GM12878 (cell line): ENCODE results near the gene TXNIP. TPM values are rescaled to one million over a fixed set of nuclear protein-coding genes. Genes with fewer than 3 reads are reported as not detected.
A peak's percentile ranks its signal among the peaks of the same experiment; 100 is the strongest.

Experiments
- ATAC-seq: fragments of 200-7000 bp; cut with Tn5 transposase; 3 replicates; pipeline ENCODE4 v1.9.1; 2020; ENCODE audit warnings: mild to moderate bottlenecking, moderate library complexity
- BruUV-seq: library from RNA; stranded (reverse); fragments of 400-500 nt; replicated peaks from 2 replicates; lab custom pipeline; 2021; lab: Mats Ljungman, UMichigan
- CTCF ChIA-PET: fragments of 300-600 bp; sonication (Branson Sonifier 250); formaldehyde crosslinking; extraction: SDS; loops from one replicate; lab custom pipeline; 2021; ENCODE audit warnings: inconsistent platforms; lab: Yijun Ruan, JAX
- POLR2A ChIA-PET: fragments of 350-600 bp; formaldehyde crosslinking; extraction: SDS; loops from one replicate; lab custom pipeline; 2021; ENCODE audit warnings: inconsistent platforms; lab: Charles Lee
- RAD21 ChIA-PET: fragments of 300-600 bp; sonication (Branson Sonifier 250); formaldehyde crosslinking; loops from one replicate; lab custom pipeline; 2023; ENCODE audit warnings: antibody characterized with exemption; ENCODE audit not compliant: unreplicated experiment; lab: Charles Lee
- SMC1A ChIA-PET: fragments of 300-600 bp; sonication (Branson Sonifier 250); formaldehyde crosslinking; loops from one replicate; lab custom pipeline; 2023; ENCODE audit not compliant: unreplicated experiment, uncharacterized antibody; lab: Charles Lee
- DNase-seq: peaks from one replicate; pipeline ENCODE4 v3.0.0-alpha.2; 2011; ENCODE audit warnings: low read depth, low spot score
- FAIRE-seq: peaks from 3 replicates; lab custom pipeline; 2011; peaks lifted over from hg19 to GRCh38; lab: Jason Lieb, UNC
- H2AFZ ChIP-seq: 2 replicates; pipeline ENCODE4 v1.6.0; 2011; ENCODE audit warnings: low read depth, low read length, control low read depth; ENCODE audit not compliant: control insufficient read depth
- H3K27ac ChIP-seq: 2 replicates; pipeline ENCODE4 v1.5.1; 2011; ENCODE audit warnings: control low read depth; ENCODE audit not compliant: control insufficient read depth, insufficient read depth
- H3K27me3 ChIP-seq, 2 experiments: replicated peaks in 1 of 2; 2 replicates each; pipeline versions ENCODE4 v1.6.0 to v1.6.1; 2011; ENCODE audit warnings: low read length in 1 of 2; ENCODE audit not compliant: control insufficient read depth in 2 of 2, insufficient read depth in 2 of 2
- H3K36me3 ChIP-seq, 2 experiments: 2 replicates each; pipeline ENCODE4 v1.5.1; 2011; ENCODE audit warnings: low read length in 1 of 2; ENCODE audit not compliant: control insufficient read depth in 2 of 2, insufficient read depth in 2 of 2
- H3K4me1 ChIP-seq: 2 replicates; pipeline ENCODE4 v1.6.1; 2011; ENCODE audit warnings: mild to moderate bottlenecking, low read length, moderate library complexity, mixed read lengths; ENCODE audit not compliant: control insufficient read depth, insufficient read depth
- H3K4me2 ChIP-seq: 2 replicates; pipeline ENCODE4 v1.6.0; 2011; ENCODE audit warnings: control low read depth; ENCODE audit not compliant: control insufficient read depth, insufficient read depth
- H3K4me3 ChIP-seq: fragments of 200-600 bp; sonication (generic); 2 replicates; pipeline ENCODE4 v1.5.1; 2016
- H3K79me2 ChIP-seq: 2 replicates; pipeline ENCODE4 v1.6.0; 2011; ENCODE audit warnings: low read length; ENCODE audit not compliant: control insufficient read depth, insufficient read depth
- H3K9ac ChIP-seq: 2 replicates; pipeline ENCODE4 v1.8.0; 2011; ENCODE audit warnings: low read length, control low read depth, mixed read lengths; ENCODE audit not compliant: control insufficient read depth, insufficient read depth
- H3K9me3 ChIP-seq: replicated peaks from 3 replicates; pipeline ENCODE4 v1.5.1; 2011; ENCODE audit warnings: mild to moderate bottlenecking, low read length; ENCODE audit not compliant: control insufficient read depth, insufficient read depth
- H4K20me1 ChIP-seq: 2 replicates; pipeline ENCODE4 v1.6.0; 2011; ENCODE audit not compliant: control insufficient read depth, insufficient read depth
- BHLHE40 ChIP-seq, 2 experiments: fragments of 450-650 bp in 1 of 2; IDR thresholded peaks; 2 replicates each; pipeline ENCODE4 v1.6.1; 2011 to 2017; ENCODE audit warnings: low read depth in 2 of 2, borderline replicate concordance in 1 of 2, improper control_type of control experiment in 1 of 2, low read length in 1 of 2, mild to moderate bottlenecking in 1 of 2
- CBFB ChIP-seq: IDR thresholded peaks from 2 replicates; pipeline ENCODE4 v1.6.1; 2016; ENCODE audit warnings: antibody characterized with exemption, low read depth
- CHD2 ChIP-seq: IDR thresholded peaks from 2 replicates; pipeline ENCODE4 v1.6.1; 2011; ENCODE audit warnings: low read depth, low read length, improper control_type of control experiment, borderline replicate concordance
- CHD4 ChIP-seq: fragments of 200-600 bp; sonication (generic); IDR thresholded peaks from 2 replicates; pipeline ENCODE4 v1.6.1; 2016; ENCODE audit warnings: mild to moderate bottlenecking
- ESRRA ChIP-seq: IDR thresholded peaks from 2 replicates; pipeline ENCODE4 v1.6.1; 2012; ENCODE audit warnings: mild to moderate bottlenecking, low read length, improper control_type of control experiment
- FOXM1 ChIP-seq: IDR thresholded peaks from 2 replicates; pipeline ENCODE4 v1.6.1; 2012; ENCODE audit warnings: low read depth, mild to moderate bottlenecking, inconsistent platforms, low read length, moderate library complexity
- IRF5 ChIP-seq: fragments of 450-650 bp; IDR thresholded peaks from 2 replicates; pipeline ENCODE4 v1.6.1; 2017; ENCODE audit warnings: borderline replicate concordance
- PML ChIP-seq: IDR thresholded peaks from 2 replicates; pipeline ENCODE4 v1.6.1; 2012; ENCODE audit warnings: low read length, inconsistent platforms
- RAD21 ChIP-seq: IDR thresholded peaks from 2 replicates; pipeline ENCODE4 v1.6.1; 2011; ENCODE audit warnings: mild to moderate bottlenecking, low read depth, low read length, moderate library complexity; ENCODE audit not compliant: insufficient read depth
- RAD51 ChIP-seq: fragments of 450-650 bp; IDR thresholded peaks from 2 replicates; pipeline ENCODE4 v1.6.1; 2016; ENCODE audit warnings: moderate library complexity, mild to moderate bottlenecking, inconsistent platforms
- SIN3A ChIP-seq: IDR thresholded peaks from 2 replicates; pipeline ENCODE4 v1.6.1; 2012; ENCODE audit warnings: low read depth, low read length, improper control_type of control experiment
- SP1 ChIP-seq: IDR thresholded peaks from one replicate; pipeline ENCODE4 v1.6.1; 2011; ENCODE audit warnings: low read depth, low read length
- USF1 ChIP-seq: IDR thresholded peaks from 2 replicates; pipeline ENCODE4 v1.6.1; 2011; ENCODE audit warnings: borderline replicate concordance, low read depth, mild to moderate bottlenecking, moderate library complexity, mixed read lengths, low read length; ENCODE audit not compliant: insufficient read depth; ENCODE audit errors: extremely low read length
- WGBS: methylation state at CpG from one replicate; pipeline ENCODE4 v1.1.6; 2016; ENCODE audit warnings: low lambda C conversion rate; ENCODE audit not compliant: insufficient replicate concordance, insufficient coverage; ENCODE audit errors: missing lambda C conversion rate; 5-methylcytosine and 5-hydroxymethylcytosine counted together
- in situ Hi-C: fragments of 300-500 bp; cut with MboI; formaldehyde crosslinking; loops from 9 replicates; pipeline ENCODE4 v1.14.3; 2018; ENCODE audit warnings: mixed read lengths
- intact Hi-C: fragments of 100-400 bp; cut with micrococcal nuclease; formaldehyde crosslinking; loops from one replicate; pipeline ENCODE4 v1.14.2; 2022; ENCODE audit not compliant: unreplicated experiment
- polyA plus RNA-seq, 11 experiments: library from polyadenylated mRNA; depleted of rRNA in 4 of 11; unstranded in 6 of 11; stranded (reverse) in 5 of 11; fragments of >200 nt; fragmentation: Nextera tagmentation in 4 of 11; fragmentation: Illumina TruSeq in 1 of 11; extraction: Ambion mirVana in 4 of 11; extraction: Trizol in 1 of 11; gene quantifications; 1 replicate in 1 of 11; 2 replicates in 10 of 11; pipeline versions ENCODE4 v1.2.1 to v1.2.3, GENCODE V29; 2011 to 2016; ENCODE audit warnings: inconsistent platforms in 2 of 11, missing spikeins in 2 of 11, low read depth in 1 of 11
- total RNA-seq, 4 experiments: library from RNA; depleted of rRNA in 3 of 4; stranded (reverse); fragments of >200 nt in 3 of 4; fragmentation: Illumina TruSeq in 1 of 4; extraction: Trizol in 1 of 4; gene quantifications; 2 replicates each; pipeline versions ENCODE4 v1.2.1 to v1.2.3, GENCODE V29; 2013 to 2021
- TF ChIP-seq, protein P1 (sequence below): fragments of 450-650 bp; IDR thresholded peaks from 2 replicates; pipeline ENCODE4 v1.6.1; 2016; ENCODE audit warnings: mild to moderate bottlenecking
- TF ChIP-seq, protein P2 (sequence below): IDR thresholded peaks from 2 replicates; pipeline ENCODE4 v1.6.1; 2012; ENCODE audit warnings: low read length, inconsistent platforms
- TF ChIP-seq, protein P3 (sequence below): fragments of 450-650 bp; IDR thresholded peaks from 2 replicates; pipeline ENCODE4 v1.6.1; 2018; ENCODE audit warnings: borderline replicate concordance, mild to moderate bottlenecking; ENCODE audit not compliant: partially characterized antibody

Gene TXNIP
- total and polyA plus RNA-seq, 10 of the 15 experiments (the other 5 are each of a cell fraction or from before 2014, with no cell fraction given), result 48.7 to 133 (median 107) TPM

DNA sequence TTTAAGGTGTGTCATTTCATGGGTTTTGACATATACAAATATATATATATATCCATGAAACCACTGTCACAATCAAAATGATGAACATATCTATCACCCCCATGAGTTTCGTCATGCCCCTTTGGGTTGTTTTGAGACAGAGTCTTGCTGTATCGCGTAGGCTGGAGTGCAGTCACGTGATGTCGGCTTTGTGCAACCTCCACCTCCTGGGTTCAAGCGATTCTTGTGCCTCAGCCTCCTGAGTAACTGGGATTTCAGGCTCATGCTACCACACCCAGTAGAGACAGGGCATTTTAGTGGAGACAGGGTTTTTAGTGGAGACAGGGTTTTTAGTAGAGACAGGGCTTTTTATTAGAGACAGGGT is 17.2 kb upstream of the TXNIP start:
- POLR2A ChIA-PET, result interaction anchor here (0.6 kb wide), 1 partner anchor 38 kb away, joined by 4 read pairs; no protein-coding TSS in a partner anchor
- no peak overlapping the region for H3K9ac ChIP-seq
- no peaks in the 10 kb centered on the region for H3K9me3 ChIP-seq
- H4K20me1 ChIP-seq, result no peaks in the 10 kb centered on the region
- CTCF ChIA-PET, result interaction anchor here (0.7 to 18.6 kb wide), 6 partner anchors 20 to 291 kb away, joined by 3 to 361 read pairs (median 10); partner anchors contain the start of genes ANKRD35 and NUDT17
- no TSS peak for BruUV-seq
- intact Hi-C loops, result loop anchor here (1.0 to 5.0 kb wide), 4 partner anchors 36 to 276 kb away; no protein-coding TSS in a partner anchor
- in situ Hi-C loops, result loop anchor here (5.0 kb wide), 1 partner anchor 116 kb away; no protein-coding TSS in a partner anchor
- no peaks in the 10 kb centered on the region for H3K36me3 ChIP-seq
- ATAC-seq, result no peak
- no peak overlapping the region for H3K27ac ChIP-seq
- SMC1A ChIA-PET, result no interaction called here
- H3K79me2 ChIP-seq, result no peaks in the 10 kb centered on the region
- RAD21 ChIA-PET, result interaction anchor here (2.3 kb wide), 1 partner anchor 36 kb away, joined by 5 read pairs; no protein-coding TSS in a partner anchor
- no peak overlapping the region for H3K4me2 ChIP-seq
- no peak overlapping the region for H2AFZ ChIP-seq
- no peak overlapping the region for H3K4me3 ChIP-seq
- H3K4me1 ChIP-seq, result no peaks in the 10 kb centered on the region
- no peak for DNase-seq
- WGBS, result 58% methylated on average over 6 of the region's 6 CpGs
- TF ChIP-seq SP1 (no peak), ESRRA (no peak), RAD51 (peak; percentile 73; the same call in 1 of the 2 replicates), CBFB (no peak), IRF5 (no peak), RAD21 (no peak), CHD2 (no peak), USF1 (no peak), PML (no peak), FOXM1 (no peak), SIN3A (no peak), CHD4 (no peak), BHLHE40 (IDR thresholded peaks at IDR 0.05; ENCODE audit: borderline replicate concordance in 1 of 2, low read depth in 2 of 2, low read length in 1 of 2) (peak in 1 of 2 experiments; percentile 27; a peak in 1 of 4 replicates)
- TF ChIP-seq, protein P1, sequence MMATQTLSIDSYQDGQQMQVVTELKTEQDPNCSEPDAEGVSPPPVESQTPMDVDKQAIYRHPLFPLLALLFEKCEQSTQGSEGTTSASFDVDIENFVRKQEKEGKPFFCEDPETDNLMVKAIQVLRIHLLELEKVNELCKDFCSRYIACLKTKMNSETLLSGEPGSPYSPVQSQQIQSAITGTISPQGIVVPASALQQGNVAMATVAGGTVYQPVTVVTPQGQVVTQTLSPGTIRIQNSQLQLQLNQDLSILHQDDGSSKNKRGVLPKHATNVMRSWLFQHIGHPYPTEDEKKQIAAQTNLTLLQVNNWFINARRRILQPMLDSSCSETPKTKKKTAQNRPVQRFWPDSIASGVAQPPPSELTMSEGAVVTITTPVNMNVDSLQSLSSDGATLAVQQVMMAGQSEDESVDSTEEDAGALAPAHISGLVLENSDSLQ, result no peak
- TF ChIP-seq, protein P2, sequence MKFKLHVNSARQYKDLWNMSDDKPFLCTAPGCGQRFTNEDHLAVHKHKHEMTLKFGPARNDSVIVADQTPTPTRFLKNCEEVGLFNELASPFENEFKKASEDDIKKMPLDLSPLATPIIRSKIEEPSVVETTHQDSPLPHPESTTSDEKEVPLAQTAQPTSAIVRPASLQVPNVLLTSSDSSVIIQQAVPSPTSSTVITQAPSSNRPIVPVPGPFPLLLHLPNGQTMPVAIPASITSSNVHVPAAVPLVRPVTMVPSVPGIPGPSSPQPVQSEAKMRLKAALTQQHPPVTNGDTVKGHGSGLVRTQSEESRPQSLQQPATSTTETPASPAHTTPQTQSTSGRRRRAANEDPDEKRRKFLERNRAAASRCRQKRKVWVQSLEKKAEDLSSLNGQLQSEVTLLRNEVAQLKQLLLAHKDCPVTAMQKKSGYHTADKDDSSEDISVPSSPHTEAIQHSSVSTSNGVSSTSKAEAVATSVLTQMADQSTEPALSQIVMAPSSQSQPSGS, result no peak
- TF ChIP-seq, protein P3, sequence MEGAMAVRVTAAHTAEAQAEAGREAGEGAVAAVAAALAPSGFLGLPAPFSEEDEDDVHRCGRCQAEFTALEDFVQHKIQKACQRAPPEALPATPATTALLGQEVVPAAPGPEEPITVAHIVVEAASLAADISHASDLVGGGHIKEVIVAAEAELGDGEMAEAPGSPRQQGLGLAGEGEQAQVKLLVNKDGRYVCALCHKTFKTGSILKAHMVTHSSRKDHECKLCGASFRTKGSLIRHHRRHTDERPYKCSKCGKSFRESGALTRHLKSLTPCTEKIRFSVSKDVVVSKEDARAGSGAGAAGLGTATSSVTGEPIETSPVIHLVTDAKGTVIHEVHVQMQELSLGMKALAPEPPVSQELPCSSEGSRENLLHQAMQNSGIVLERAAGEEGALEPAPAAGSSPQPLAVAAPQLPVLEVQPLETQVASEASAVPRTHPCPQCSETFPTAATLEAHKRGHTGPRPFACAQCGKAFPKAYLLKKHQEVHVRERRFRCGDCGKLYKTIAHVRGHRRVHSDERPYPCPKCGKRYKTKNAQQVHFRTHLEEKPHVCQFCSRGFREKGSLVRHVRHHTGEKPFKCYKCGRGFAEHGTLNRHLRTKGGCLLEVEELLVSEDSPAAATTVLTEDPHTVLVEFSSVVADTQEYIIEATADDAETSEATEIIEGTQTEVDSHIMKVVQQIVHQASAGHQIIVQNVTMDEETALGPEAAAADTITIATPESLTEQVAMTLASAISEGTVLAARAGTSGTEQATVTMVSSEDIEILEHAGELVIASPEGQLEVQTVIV, result no peak
- peaks cover 0 to 1% of the 10 kb centered on the region in 2 experiments; a peak in 3 of 4 replicates for H3K27me3 ChIP-seq
- FAIRE-seq, result no peak
